ENCODE results near the gene MLPH.

The MLPH gene

GRCh38 chr2:237597196-237598145 is 110.4 kb downstream of the MLPH start:
- TF ChIP-seq CTCF (IDR thresholded peaks at IDR 0.05) (no peak), ZFX (IDR thresholded peaks at IDR 0.05; ENCODE audit: borderline replicate concordance) (no peak)
- no peak overlapping the region for H3K27ac ChIP-seq

- no peak for TF ChIP-seq CTCF (IDR thresholded peaks at IDR 0.05)
- no peak for TF ChIP-seq ZFX (IDR thresholded peaks at IDR 0.05; ENCODE audit: borderline replicate concordance)
- H3K27ac ChIP-seq, result no peak overlapping the region
Observed at GRCh38 chr2:237598468-237599208, 111.6 kb downstream of the MLPH start.

- no peak for TF ChIP-seq CTCF (IDR thresholded peaks at IDR 0.05)
- no peak for TF ChIP-seq ZFX (IDR thresholded peaks at IDR 0.05; ENCODE audit: borderline replicate concordance)
- H3K27ac ChIP-seq, result no peak overlapping the region
Observed at GRCh38 chr2:237599465-237600110, 112.5 kb downstream of the MLPH start.

GRCh38 chr2:237600205-237600846 is 113.3 kb downstream of the MLPH start:
- TF ChIP-seq ZFX (IDR thresholded peaks at IDR 0.05; ENCODE audit: borderline replicate concordance), result no peak
- no peak for TF ChIP-seq CTCF (IDR thresholded peaks at IDR 0.05)
- H3K27ac ChIP-seq, result no peak overlapping the region

GRCh38 chr2:237601453-237602116 is 114.5 kb downstream of the MLPH start:
- TF ChIP-seq CTCF (IDR thresholded peaks at IDR 0.05), result no peak
- TF ChIP-seq ZFX (IDR thresholded peaks at IDR 0.05; ENCODE audit: borderline replicate concordance), result no peak

GRCh38 chr2:237602409-237602808 is 115.4 kb downstream of the MLPH start:
- H3K27ac ChIP-seq, result no peak overlapping the region
- no peak for TF ChIP-seq CTCF (IDR thresholded peaks at IDR 0.05)
- TF ChIP-seq ZFX (IDR thresholded peaks at IDR 0.05; ENCODE audit: borderline replicate concordance), result no peak

More at GRCh38 chr2:237601453-237602116, 114.5 kb downstream of the MLPH start:
- no peak overlapping the region for H3K27ac ChIP-seq

All from 22Rv1 (cell line).